ENCODE results near the gene CCNJL.

DNA sequence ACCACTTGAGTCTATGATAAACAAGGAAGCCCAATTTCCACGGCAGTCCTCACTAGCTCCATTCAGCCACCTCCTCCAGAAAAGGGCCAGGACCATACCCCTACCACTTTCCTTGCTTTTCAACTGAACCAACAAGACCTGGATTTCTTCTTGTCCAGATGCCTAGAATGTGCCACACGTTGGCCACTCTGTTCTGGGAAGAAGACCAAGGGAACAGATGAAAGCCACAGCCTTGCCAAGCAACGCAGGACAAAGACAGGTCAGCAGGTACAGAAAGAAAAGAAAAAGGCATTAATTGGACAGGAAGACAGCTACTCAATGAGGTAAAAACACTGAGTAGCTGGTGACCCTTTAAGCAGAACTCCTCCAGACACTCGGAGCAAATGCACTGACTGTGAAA, 2.2 kb downstream of the CCNJL start:
- TF ChIP-seq CTCF (IDR thresholded peaks at IDR 0.05), result no peak
- no peak for TF ChIP-seq POLR2A (IDR thresholded peaks at IDR 0.05)
- TF ChIP-seq POLR2AphosphoS5 (IDR thresholded peaks at IDR 0.05; ENCODE audit: insufficient read depth in 1 of 2, low read depth in 1 of 2), result no peak

All from vagina (tissue), 2 donors.